ENCODE results near the gene CRELD1. TPM values are rescaled to one million over a fixed set of nuclear protein-coding genes. Genes with fewer than 3 reads are reported as not detected.

Gene CRELD1
- total and polyA plus RNA-seq, 10 of the 15 experiments (the other 5 are each of a cell fraction or from before 2014, with no cell fraction given): 1.3 to 15.9 (median 8.8) TPM

- TF ChIP-seq IKZF2 (IDR thresholded peaks at IDR 0.05): no peak
- TF ChIP-seq CUX1 (IDR thresholded peaks at IDR 0.05; ENCODE audit: insufficient replicate concordance, low read depth, low read length): no peak
- TF ChIP-seq STAT3 (IDR thresholded peaks at IDR 0.05; ENCODE audit: low read depth, low read length): no peak
- TF ChIP-seq EZH2 (IDR thresholded peaks at IDR 0.05; ENCODE audit: borderline replicate concordance, control insufficient read depth, low read depth, low read length): no peak
- no peak for TF ChIP-seq HCFC1 (IDR thresholded peaks at IDR 0.05; ENCODE audit: low read length)
- TF ChIP-seq POLR2AphosphoS5 (IDR thresholded peaks at IDR 0.05; ENCODE audit: low read length): no peak
- no peak for TF ChIP-seq ASH2L (IDR thresholded peaks at IDR 0.05; ENCODE audit: borderline replicate concordance, low read depth)
- TF ChIP-seq MEF2A (IDR thresholded peaks at IDR 0.05; ENCODE audit: insufficient read depth, low read depth, low read length): no peak
- TF ChIP-seq RUNX3 (IDR thresholded peaks at IDR 0.05; ENCODE audit: low read length): no peak
- no peak for TF ChIP-seq EED (IDR thresholded peaks at IDR 0.05; ENCODE audit: low read depth)
Observed at GRCh38 chr3:9903904-9904303, 29.7 kb upstream of the CRELD1 start (continued).
